Hepatocyte (in vitro differentiated cells): ENCODE measurements around the gene AMBP. TPM values are rescaled to one million over a fixed set of nuclear protein-coding genes. Genes with fewer than 3 reads are reported as not detected.

Source experiments
- DNase-seq: peaks from one replicate; pipeline ENCODE4 v3.0.0-alpha.2; 2016; ENCODE audit warnings: low spot score
- H2AFZ ChIP-seq: fragments of 200-600 bp; sonication (generic); 2 replicates; pipeline ENCODE4 v1.6.0; 2016; ENCODE audit warnings: antibody characterized with exemption, mild to moderate bottlenecking
- H3K27ac ChIP-seq: fragments of 200-600 bp; sonication (generic); 2 replicates; pipeline ENCODE4 v1.5.1; 2016; ENCODE audit warnings: mild to moderate bottlenecking
- H3K27me3 ChIP-seq: fragments of 200-600 bp; sonication (generic); 2 replicates; pipeline ENCODE4 v1.6.1; 2016
- H3K36me3 ChIP-seq: fragments of 200-600 bp; sonication (generic); replicated peaks from 2 replicates; pipeline ENCODE4 v1.5.1; 2016; ENCODE audit warnings: low read depth; ENCODE audit not compliant: insufficient read depth
- H3K4me1 ChIP-seq: fragments of 200-600 bp; sonication (generic); 2 replicates; pipeline ENCODE4 v1.5.1; 2016; ENCODE audit warnings: mild to moderate bottlenecking, moderate library complexity; ENCODE audit not compliant: insufficient read depth
- H3K4me2 ChIP-seq: fragments of 200-600 bp; sonication (generic); 2 replicates; pipeline ENCODE4 v1.6.0; 2016
- H3K4me3 ChIP-seq: fragments of 200-600 bp; sonication (generic); 2 replicates; pipeline ENCODE4 v1.5.1; 2016; ENCODE audit warnings: mild to moderate bottlenecking
- H3K79me2 ChIP-seq: fragments of 200-600 bp; sonication (generic); 2 replicates; pipeline ENCODE4 v1.6.0; 2017; ENCODE audit warnings: mild to moderate bottlenecking
- H3K9me2 ChIP-seq: fragments of 200-600 bp; sonication (generic); replicated peaks from 2 replicates; pipeline ENCODE4 v1.6.0; 2017; ENCODE audit warnings: mild to moderate bottlenecking; ENCODE audit not compliant: insufficient read depth
- H3K9me3 ChIP-seq: fragments of 200-600 bp; sonication (generic); 2 replicates; pipeline ENCODE4 v1.5.1; 2016; ENCODE audit warnings: low read depth, mild to moderate bottlenecking
- H4K20me1 ChIP-seq: fragments of 200-600 bp; sonication (generic); 2 replicates; pipeline ENCODE4 v1.6.0; 2016; ENCODE audit warnings: mild to moderate bottlenecking; ENCODE audit not compliant: insufficient read depth, poor library complexity, severe bottlenecking
- CTCF ChIP-seq: fragments of 200-600 bp; sonication (generic); IDR thresholded peaks from 2 replicates; pipeline ENCODE4 v1.5.1; 2016; ENCODE audit warnings: antibody characterized with exemption, mild to moderate bottlenecking; ENCODE audit not compliant: poor library complexity
- EZH2 ChIP-seq: fragments of 200-600 bp; sonication (generic); IDR thresholded peaks from 2 replicates; pipeline ENCODE4 v1.6.1; 2016; ENCODE audit warnings: antibody characterized with exemption, mild to moderate bottlenecking, borderline replicate concordance
- EZH2phosphoT487 ChIP-seq: fragments of 200-600 bp; sonication (generic); IDR thresholded peaks from one replicate; pipeline ENCODE4 v1.6.1; 2018; ENCODE audit warnings: antibody characterized with exemption, mild to moderate bottlenecking, low read depth, moderate library complexity; ENCODE audit not compliant: unreplicated experiment, severe bottlenecking
- WGBS: methylation state at CpG from one replicate; pipeline ENCODE4 v1.1.6; 2016; ENCODE audit warnings: low lambda C conversion rate; ENCODE audit errors: missing lambda C conversion rate; 5-methylcytosine and 5-hydroxymethylcytosine counted together
- polyA plus RNA-seq: library from polyadenylated mRNA; unstranded; fragments of >200 nt; fragmentation: Nextera tagmentation; extraction: Ambion mirVana; gene quantifications from 2 replicates; pipeline ENCODE4 v1.2.1, GENCODE V29; 2016
- total RNA-seq: library from RNA; depleted of rRNA; stranded (reverse); fragments of >200 nt; gene quantifications from 2 replicates; pipeline ENCODE4 v1.2.3, GENCODE V29; 2014

Gene AMBP
- total and polyA plus RNA-seq, 2 experiments from 2014 or later = 713 to 833 TPM

- H3K4me1 ChIP-seq = no peaks in the 10 kb centered on the region
- 97% methylated on average over 9 of the region's 9 CpGs for WGBS
- no peaks in the 10 kb centered on the region for H3K27me3 ChIP-seq
- no peaks in the 10 kb centered on the region for H3K9me2 ChIP-seq
- no peaks in the 10 kb centered on the region for H4K20me1 ChIP-seq
- no peak overlapping the region for H3K4me3 ChIP-seq
- H3K36me3 ChIP-seq = no peaks in the 10 kb centered on the region
- H3K9me3 ChIP-seq = no peaks in the 10 kb centered on the region
- no peak overlapping the region for H3K27ac ChIP-seq
- DNase-seq = no peak
- no peaks in the 10 kb centered on the region for H3K79me2 ChIP-seq
- no peak overlapping the region for H3K4me2 ChIP-seq
- H2AFZ ChIP-seq = no peak overlapping the region
- no peak for TF ChIP-seq CTCF
Observed at GRCh38 chr9:114030364-114030763, 47.7 kb downstream of the AMBP start.

GRCh38 chr9:114029311-114030170, 48.6 kb downstream of the AMBP start:
- no peak for DNase-seq
- no peak overlapping the region for H2AFZ ChIP-seq
- WGBS = 96% methylated on average over 12 of the region's 12 CpGs
- no peaks in the 10 kb centered on the region for H3K27me3 ChIP-seq
- H3K27ac ChIP-seq = no peak overlapping the region
- no peaks in the 10 kb centered on the region for H3K79me2 ChIP-seq
- H3K4me1 ChIP-seq = no peaks in the 10 kb centered on the region
- H3K9me2 ChIP-seq = no peaks in the 10 kb centered on the region
- no peak overlapping the region for H3K4me3 ChIP-seq
- H3K4me2 ChIP-seq = no peak overlapping the region
- H3K9me3 ChIP-seq = no peaks in the 10 kb centered on the region
- no peak for TF ChIP-seq EZH2
- TF ChIP-seq EZH2phosphoT487 = no peak
- TF ChIP-seq CTCF = no peak
- H4K20me1 ChIP-seq = no peaks in the 10 kb centered on the region
- H3K36me3 ChIP-seq = no peaks in the 10 kb centered on the region

GRCh38 chr9:114028646-114029045, 49.5 kb downstream of the AMBP start:
- H3K27me3 ChIP-seq = no peaks in the 10 kb centered on the region
- no peaks in the 10 kb centered on the region for H3K79me2 ChIP-seq
- H3K9me2 ChIP-seq = no peaks in the 10 kb centered on the region
- TF ChIP-seq EZH2phosphoT487 = no peak
- no peak for TF ChIP-seq CTCF
- TF ChIP-seq EZH2 = no peak
- no peak overlapping the region for H3K4me2 ChIP-seq
- no peak overlapping the region for H3K27ac ChIP-seq
- no peak for DNase-seq
- no peak overlapping the region for H2AFZ ChIP-seq
- 97% methylated on average over 22 of the region's 22 CpGs for WGBS
- no peaks in the 10 kb centered on the region for H4K20me1 ChIP-seq
- no peak overlapping the region for H3K4me3 ChIP-seq
- H3K9me3 ChIP-seq = peaks cover 6% of the 10 kb centered on the region
- H3K36me3 ChIP-seq = no peaks in the 10 kb centered on the region
- H3K4me1 ChIP-seq = no peaks in the 10 kb centered on the region
